Central memory CD4-positive, alpha-beta T cell (primary cell): ENCODE data around the gene EGLN2.
"Not testable (repeated sequence)": the region's sequence is repeated elsewhere in the genome, so short reads cannot be mapped to it uniquely, and the experiment has no call there.

Experiments used
- DNase-seq: peaks from one replicate; pipeline ENCODE4 v3.0.0; 2022

EGLN2 gene

DNA sequence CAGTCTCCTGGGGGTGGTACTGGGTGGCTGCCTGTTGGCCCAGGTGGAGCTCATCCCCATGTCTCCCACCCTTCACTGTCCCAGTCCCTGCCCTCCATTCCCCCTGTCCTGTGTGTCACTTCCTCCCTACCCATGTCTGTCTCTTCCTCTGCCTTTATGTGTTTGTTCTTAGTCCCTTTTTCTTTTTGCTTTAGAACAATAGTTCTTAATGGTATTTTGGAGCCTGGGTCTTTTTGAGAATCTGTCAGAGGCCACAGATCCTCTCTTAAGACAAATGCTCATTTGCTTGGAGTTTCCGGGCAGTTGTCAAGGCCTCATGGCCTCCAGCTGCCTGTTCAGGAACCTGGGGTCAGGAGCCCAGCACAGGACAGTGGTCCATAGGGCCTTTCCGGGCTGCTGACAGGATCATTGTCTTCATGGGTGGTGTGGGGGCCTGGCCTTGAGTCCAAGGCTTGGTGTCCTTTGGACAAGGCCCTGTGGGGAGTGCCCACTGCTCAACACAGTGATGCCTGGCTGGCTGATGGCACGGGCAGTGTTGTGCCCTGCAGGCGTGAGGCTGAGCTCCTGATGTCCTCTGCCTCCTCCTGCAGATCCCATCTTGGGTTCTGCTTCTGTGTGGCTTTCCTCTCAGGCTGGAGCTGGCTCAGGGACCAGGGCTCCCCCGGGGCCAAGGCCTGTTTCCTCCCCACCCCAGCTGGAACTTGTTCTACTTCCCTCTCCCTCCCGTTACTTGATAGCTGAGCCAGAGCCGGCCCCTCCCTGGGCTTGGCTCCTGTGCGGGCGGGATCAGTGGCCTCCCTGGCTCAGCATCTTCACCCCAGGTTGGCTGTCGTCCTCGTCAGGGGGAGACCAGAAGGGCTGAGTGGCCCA lies 3.5 kb downstream of the EGLN2 start:
- DNase-seq: no peak

- no peak for DNase-seq
Measured at GRCh38 chr19:40803170-40803856, 4.3 kb downstream of the EGLN2 start.

GRCh38 chr19:40803857-40804782 lies 5.1 kb downstream of the EGLN2 start:
- peak; percentile 83 for DNase-seq

GRCh38 chr19:40804783-40805242 lies 5.8 kb downstream of the EGLN2 start:
- DNase-seq: no peak

DNA sequence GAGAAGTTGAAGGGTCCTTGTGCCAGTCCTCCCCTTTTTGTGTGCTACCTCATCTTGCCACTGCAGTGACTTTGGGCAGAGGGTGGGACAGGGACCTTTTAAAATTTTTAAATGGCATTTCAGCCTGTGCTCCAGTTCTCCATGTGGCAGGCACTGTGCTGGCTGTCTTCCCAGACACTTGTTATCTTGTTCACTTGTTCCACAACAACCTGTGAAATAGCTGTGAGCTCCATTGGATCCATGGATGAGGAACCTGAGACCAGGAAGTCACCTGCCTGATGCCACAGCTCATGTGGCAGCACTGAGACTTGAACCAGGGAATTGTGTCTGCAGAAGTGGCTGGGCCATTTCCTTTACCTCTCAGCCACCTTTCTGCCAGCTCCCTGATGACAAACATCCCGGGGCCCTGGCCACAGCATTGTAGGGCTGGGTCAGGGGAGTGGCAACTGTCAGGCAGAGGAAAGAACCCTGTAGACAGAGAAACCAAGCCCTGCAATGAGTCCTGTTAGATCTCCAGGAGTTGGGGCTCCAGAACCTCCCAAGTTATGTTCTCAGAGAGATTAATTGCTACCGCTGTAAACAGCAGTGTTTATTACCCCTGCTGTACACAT lies 6.4 kb downstream of the EGLN2 start:
- peak; percentile 57 for DNase-seq

- DNase-seq: peak; percentile 87
Measured at GRCh38 chr19:40806423-40807146, 7.6 kb downstream of the EGLN2 start.

GRCh38 chr19:40807147-40808020 lies 8.4 kb downstream of the EGLN2 start:
- DNase-seq: no peak

DNA sequence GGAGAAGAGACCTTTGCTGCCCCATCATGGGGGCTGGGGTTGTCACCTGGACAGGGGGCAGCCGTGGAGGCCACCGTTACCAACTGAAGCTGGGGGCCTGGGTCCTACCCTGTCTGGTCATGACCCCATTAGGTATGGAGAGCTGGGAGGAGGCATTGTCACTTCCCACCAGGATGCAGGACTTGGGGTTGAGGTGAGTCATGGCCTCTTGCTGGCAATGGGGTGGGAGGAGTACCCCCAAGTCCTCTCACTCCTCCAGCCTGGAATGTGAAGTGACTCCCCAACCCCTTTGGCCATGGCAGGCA lies 9.0 kb downstream of the EGLN2 start:
- no peak for DNase-seq

DNA sequence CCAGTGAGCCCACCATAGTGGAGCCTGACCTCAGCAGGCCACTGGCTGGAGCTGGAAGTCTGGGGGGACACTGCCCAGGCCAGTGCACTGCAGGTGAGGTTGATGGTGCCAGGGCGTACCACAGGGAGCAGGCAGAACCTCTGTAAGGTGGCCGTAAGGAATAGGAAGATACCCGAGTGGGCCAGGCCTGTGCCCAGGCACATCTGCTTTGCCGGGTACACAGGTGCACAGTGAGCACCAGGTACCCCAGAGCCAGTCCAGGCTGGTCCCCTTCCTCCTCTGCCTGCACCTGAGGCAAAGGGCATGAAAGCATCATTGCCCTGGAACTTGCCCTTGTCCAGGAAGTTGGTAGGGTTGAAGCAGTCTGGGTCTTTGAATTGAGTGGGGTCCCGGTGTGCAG lies 9.5 kb downstream of the EGLN2 start:
- no peak for DNase-seq

- DNase-seq: no peak
Measured at GRCh38 chr19:40809358-40810086, 10.5 kb downstream of the EGLN2 start.

- DNase-seq: no peak
Measured at GRCh38 chr19:40810160-40810559, 11.2 kb downstream of the EGLN2 start.

- DNase-seq: peak; percentile 34
Measured at GRCh38 chr19:40810649-40811408, 11.8 kb downstream of the EGLN2 start.

DNA sequence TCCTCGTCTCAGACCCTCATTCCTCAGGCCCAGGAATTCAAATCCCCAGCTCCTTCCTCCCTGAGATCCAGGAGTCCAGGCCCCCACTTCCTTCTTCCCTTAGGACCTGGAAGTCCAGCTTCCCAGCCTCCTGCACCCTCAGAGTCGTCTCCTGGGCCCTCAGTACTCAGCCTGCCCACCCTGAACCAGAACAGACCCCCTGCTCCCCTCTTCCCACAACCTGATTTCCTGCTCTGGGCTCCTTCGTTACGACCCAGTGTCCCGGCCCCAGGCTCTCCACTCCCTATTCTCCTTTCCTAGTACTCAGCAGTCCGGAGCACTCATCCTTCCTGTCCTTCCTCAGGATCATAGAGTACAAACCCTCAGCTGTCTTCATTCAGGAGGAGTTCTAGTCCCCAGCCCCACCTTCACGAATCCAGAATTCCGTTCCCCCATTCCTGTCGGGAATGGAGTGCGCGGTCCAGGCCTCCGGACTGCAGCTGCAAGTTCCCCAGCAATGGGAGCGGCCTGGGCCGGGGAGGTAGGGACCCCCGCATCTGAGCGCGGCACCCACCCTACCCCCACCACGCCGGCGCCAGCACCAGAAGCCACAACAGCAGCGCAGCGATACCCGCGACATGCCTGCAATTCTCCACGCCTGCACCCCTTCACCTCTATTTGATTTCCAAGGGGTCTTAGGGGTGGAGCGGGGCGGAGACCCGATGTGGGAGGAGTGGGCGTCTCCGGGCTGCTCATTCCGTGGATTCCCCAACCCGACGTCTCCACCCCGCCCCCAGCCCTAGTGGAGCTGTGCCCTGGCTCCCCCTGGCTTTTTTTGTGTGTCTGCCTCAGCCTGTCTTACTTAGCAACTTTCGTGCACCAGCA lies 12.7 kb downstream of the EGLN2 start:
- no peak for DNase-seq

GRCh38 chr19:40812571-40812970 lies 13.6 kb downstream of the EGLN2 start:
- not testable (repeated sequence) for DNase-seq

DNA sequence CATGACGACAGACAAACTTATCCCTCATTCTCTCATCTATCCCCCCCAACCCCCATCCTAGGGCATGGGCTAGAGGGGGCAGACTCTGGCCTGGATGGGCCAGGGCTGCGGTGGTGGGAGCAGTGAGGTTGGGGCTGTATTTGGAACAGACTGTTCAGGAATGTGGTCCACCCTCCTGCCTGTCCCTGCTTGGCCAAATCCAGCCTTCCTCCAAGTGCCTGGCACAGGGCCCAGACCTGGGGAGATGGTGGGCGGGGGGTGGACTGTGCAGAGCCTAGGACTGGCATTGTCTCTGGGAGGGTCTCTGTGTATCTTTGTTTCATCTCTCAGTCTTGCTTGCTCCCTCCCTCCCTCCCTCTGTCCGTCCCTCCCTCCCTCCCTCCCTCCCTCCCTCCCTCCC lies 14.2 kb downstream of the EGLN2 start:
- no peak for DNase-seq

DNA sequence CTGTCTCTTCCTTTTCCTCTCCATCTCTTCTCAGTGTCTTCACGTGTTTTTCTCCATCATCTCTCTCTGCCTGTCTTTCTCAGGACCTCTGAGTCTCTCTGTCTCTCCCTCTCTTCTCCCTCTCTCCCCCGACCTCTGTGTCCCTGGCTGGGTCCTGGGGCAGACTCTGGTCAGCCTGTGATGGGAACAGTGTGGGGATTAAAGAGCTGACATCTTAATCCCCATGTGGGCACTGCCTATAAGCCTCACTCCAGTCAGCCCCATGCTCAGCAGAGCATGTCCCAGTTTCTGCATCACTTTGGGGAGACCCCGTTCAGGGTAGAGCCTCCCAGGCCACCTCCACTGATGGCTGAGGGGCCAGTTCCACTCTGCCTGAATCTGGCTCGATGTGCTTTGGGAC lies 16.2 kb downstream of the EGLN2 start:
- DNase-seq: no peak

- peak; percentile 75 for DNase-seq
Measured at GRCh38 chr19:40818480-40819399, 19.7 kb downstream of the EGLN2 start.
